Measurements from ENCODE around the gene C11orf97.

Gene C11orf97

DNA sequence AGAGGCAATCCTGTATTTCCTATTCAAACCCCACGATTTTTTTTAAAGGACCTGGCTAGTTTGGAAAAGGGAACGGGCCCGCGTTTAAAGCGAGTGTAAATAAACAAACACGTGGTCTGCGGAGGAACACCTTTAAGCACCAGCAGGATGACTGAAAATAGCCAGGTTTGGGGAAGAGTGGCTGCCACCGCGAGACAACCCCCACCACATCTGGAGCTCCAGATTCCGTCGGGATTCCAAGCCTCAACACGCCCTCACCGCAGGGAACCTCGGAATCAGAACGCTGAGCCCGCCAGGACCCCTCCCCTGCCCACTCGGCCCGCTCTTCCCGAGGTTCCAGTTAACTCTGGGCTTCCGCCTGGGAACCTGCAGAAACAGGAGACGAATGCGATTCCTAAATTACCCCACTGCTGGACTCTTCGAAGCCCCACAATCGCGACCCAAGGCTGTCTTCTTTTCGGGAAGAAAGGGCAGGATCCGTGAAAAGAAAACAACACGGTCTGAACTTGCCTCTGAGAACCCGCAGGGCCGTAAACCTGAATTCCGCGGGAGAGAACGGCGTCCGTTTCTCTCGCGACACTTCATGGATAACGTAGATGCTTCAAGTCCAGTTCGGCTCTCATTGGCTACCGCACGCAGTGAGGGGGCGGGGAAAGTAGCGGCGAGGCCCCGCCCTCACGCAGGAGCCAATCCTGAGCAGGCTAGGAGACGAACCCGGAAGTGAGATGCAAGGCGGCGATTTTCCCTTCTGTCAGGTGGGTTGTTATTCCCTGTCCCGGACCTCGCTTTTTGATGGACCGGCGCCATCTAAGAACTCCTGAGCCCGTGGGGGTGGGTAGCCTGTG is 18.8 kb upstream of the C11orf97 start, which contains the start of the genes ANKRD49 and MRE11 (continued):
- TF ChIP-seq ZFP69B (tag by site-specific recombination; IDR thresholded peaks at IDR 0.05) = 0 out of 2 replicates have a peak, but pooled peaks have one; percentile 13
- no peak for TF ChIP-seq YY2 (tag by site-specific recombination; IDR thresholded peaks at IDR 0.05)
- TF ChIP-seq SETDB1 (IDR thresholded peaks at IDR 0.05; ENCODE audit: insufficient read length, low read length) = peak; percentile 61
- TF ChIP-seq ZNF37A (tag by site-specific recombination; IDR thresholded peaks at IDR 0.05) = no peak
- no peak; the same call in 1 of the 2 replicates for TF ChIP-seq ZNF76 (tag by site-specific recombination; IDR thresholded peaks at IDR 0.05; ENCODE audit: borderline replicate concordance, low read depth)
- TF ChIP-seq, protein P1, sequence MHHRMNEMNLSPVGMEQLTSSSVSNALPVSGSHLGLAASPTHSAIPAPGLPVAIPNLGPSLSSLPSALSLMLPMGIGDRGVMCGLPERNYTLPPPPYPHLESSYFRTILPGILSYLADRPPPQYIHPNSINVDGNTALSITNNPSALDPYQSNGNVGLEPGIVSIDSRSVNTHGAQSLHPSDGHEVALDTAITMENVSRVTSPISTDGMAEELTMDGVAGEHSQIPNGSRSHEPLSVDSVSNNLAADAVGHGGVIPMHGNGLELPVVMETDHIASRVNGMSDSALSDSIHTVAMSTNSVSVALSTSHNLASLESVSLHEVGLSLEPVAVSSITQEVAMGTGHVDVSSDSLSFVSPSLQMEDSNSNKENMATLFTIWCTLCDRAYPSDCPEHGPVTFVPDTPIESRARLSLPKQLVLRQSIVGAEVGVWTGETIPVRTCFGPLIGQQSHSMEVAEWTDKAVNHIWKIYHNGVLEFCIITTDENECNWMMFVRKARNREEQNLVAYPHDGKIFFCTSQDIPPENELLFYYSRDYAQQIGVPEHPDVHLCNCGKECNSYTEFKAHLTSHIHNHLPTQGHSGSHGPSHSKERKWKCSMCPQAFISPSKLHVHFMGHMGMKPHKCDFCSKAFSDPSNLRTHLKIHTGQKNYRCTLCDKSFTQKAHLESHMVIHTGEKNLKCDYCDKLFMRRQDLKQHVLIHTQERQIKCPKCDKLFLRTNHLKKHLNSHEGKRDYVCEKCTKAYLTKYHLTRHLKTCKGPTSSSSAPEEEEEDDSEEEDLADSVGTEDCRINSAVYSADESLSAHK (tag by site-specific recombination; IDR thresholded peaks at IDR 0.05) = no peak
- peak; percentile 81 for TF ChIP-seq ZBTB17 (tag by site-specific recombination; IDR thresholded peaks at IDR 0.05)
- TF ChIP-seq ZNF792 (tag by site-specific recombination; IDR thresholded peaks at IDR 0.05) = no peak
- peak; percentile 76; the same call in 1 of the 2 replicates for TF ChIP-seq TRIM28 (IDR thresholded peaks at IDR 0.05; ENCODE audit: borderline replicate concordance, low read length)
- peak; percentile 21 for TF ChIP-seq ZXDB (tag by site-specific recombination; IDR thresholded peaks at IDR 0.05)
- TF ChIP-seq KLF9 (tag by site-specific recombination; IDR thresholded peaks at IDR 0.05; ENCODE audit: low read depth) = 0 out of 2 replicates have a peak, but pooled peaks have one; percentile 7
- TF ChIP-seq GLI2 (tag by site-specific recombination; IDR thresholded peaks at IDR 0.05; ENCODE audit: borderline replicate concordance, low read depth) = no peak
- TF ChIP-seq ZNF521 (tag by site-specific recombination; IDR thresholded peaks at IDR 0.05) = no peak
- no peak for TF ChIP-seq ZNF747 (tag by site-specific recombination; IDR thresholded peaks at IDR 0.05)
- peak; percentile 43; the same call in 1 of the 2 replicates for TF ChIP-seq KLF8 (tag by site-specific recombination; IDR thresholded peaks at IDR 0.05)
- 0 out of 2 replicates have a peak, but pooled peaks have one; percentile 6 for TF ChIP-seq GLIS1 (tag by site-specific recombination; IDR thresholded peaks at IDR 0.05)
- no peak for TF ChIP-seq RBAK (tag by site-specific recombination; IDR thresholded peaks at IDR 0.05)
- peak; percentile 82 for TF ChIP-seq ZNF335 (tag by site-specific recombination; conservative IDR thresholded peaks at IDR 0.05)
- TF ChIP-seq, protein P2, sequence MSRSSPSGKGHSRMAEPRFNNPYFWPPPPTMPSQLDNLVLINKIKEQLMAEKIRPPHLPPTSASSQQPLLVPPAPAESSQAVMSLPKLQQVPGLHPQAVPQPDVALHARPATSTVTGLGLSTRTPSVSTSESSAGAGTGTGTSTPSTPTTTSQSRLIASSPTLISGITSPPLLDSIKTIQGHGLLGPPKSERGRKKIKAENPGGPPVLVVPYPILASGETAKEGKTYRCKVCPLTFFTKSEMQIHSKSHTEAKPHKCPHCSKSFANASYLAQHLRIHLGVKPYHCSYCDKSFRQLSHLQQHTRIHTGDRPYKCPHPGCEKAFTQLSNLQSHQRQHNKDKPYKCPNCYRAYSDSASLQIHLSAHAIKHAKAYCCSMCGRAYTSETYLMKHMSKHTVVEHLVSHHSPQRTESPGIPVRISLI (tag by site-specific recombination; IDR thresholded peaks at IDR 0.05) = no peak
- TF ChIP-seq ZNF843 (tag by site-specific recombination; IDR thresholded peaks at IDR 0.05) = no peak; the same call in 1 of the 2 replicates
- TF ChIP-seq, protein P3, sequence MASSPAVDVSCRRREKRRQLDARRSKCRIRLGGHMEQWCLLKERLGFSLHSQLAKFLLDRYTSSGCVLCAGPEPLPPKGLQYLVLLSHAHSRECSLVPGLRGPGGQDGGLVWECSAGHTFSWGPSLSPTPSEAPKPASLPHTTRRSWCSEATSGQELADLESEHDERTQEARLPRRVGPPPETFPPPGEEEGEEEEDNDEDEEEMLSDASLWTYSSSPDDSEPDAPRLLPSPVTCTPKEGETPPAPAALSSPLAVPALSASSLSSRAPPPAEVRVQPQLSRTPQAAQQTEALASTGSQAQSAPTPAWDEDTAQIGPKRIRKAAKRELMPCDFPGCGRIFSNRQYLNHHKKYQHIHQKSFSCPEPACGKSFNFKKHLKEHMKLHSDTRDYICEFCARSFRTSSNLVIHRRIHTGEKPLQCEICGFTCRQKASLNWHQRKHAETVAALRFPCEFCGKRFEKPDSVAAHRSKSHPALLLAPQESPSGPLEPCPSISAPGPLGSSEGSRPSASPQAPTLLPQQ (tag by site-specific recombination; IDR thresholded peaks at IDR 0.05) = 0 out of 2 replicates have a peak, but pooled peaks have one; percentile 40
- no peak for TF ChIP-seq ZNF404 (tag by site-specific recombination; IDR thresholded peaks at IDR 0.05)
- TF ChIP-seq SCRT1 (tag by site-specific recombination; IDR thresholded peaks at IDR 0.05; ENCODE audit: borderline replicate concordance) = no peak
- TF ChIP-seq, protein P4, sequence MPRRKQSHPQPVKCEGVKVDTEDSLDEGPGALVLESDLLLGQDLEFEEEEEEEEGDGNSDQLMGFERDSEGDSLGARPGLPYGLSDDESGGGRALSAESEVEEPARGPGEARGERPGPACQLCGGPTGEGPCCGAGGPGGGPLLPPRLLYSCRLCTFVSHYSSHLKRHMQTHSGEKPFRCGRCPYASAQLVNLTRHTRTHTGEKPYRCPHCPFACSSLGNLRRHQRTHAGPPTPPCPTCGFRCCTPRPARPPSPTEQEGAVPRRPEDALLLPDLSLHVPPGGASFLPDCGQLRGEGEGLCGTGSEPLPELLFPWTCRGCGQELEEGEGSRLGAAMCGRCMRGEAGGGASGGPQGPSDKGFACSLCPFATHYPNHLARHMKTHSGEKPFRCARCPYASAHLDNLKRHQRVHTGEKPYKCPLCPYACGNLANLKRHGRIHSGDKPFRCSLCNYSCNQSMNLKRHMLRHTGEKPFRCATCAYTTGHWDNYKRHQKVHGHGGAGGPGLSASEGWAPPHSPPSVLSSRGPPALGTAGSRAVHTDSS (tag by site-specific recombination; IDR thresholded peaks at IDR 0.05) = no peak
- no peak for TF ChIP-seq ZNF292 (tag by site-specific recombination; IDR thresholded peaks at IDR 0.05; ENCODE audit: borderline replicate concordance, low read depth)
- peak; percentile 85 for TF ChIP-seq SP3 (tag by site-specific recombination; IDR thresholded peaks at IDR 0.05)
- no peak for TF ChIP-seq ZNF266 (tag by site-specific recombination; IDR thresholded peaks at IDR 0.05; ENCODE audit: low read depth)
- no peak for TF ChIP-seq YY1 (tag by site-specific recombination; IDR thresholded peaks at IDR 0.05)
- 0 out of 2 replicates have a peak, but pooled peaks have one; percentile 27 for TF ChIP-seq ZNF610 (tag by site-specific recombination; IDR thresholded peaks at IDR 0.05; ENCODE audit: borderline replicate concordance)
- no peak for TF ChIP-seq ZSCAN23 (tag by site-specific recombination; IDR thresholded peaks at IDR 0.05)
- no peak for TF ChIP-seq ZNF548 (tag by site-specific recombination; IDR thresholded peaks at IDR 0.05)
- no peak for TF ChIP-seq ZNF776 (tag by site-specific recombination; IDR thresholded peaks at IDR 0.05; ENCODE audit: borderline replicate concordance)
- no peak for TF ChIP-seq ZBTB1 (tag by site-specific recombination; IDR thresholded peaks at IDR 0.05)
- TF ChIP-seq OSR2 (tag by site-specific recombination; IDR thresholded peaks at IDR 0.05) = no peak
